Measurements from ENCODE around the gene TNXB.
"Not testable (repeated sequence)": the region's sequence is repeated elsewhere in the genome, so short reads cannot be mapped to it uniquely, and the experiment has no call there.

- not testable (repeated sequence) for TF ChIP-seq CTCF (IDR thresholded peaks at IDR 0.05; ENCODE audit: low read length); EZH2 (IDR thresholded peaks at IDR 0.05; ENCODE audit: borderline replicate concordance, low read length)
Observed at GRCh38 chr6:32012941-32013617, 96.1 kb downstream of the TNXB start.
